HEK293 (cell line): ENCODE measurements around the gene PDE2A.
"Not testable (repeated sequence)": the region's sequence is repeated elsewhere in the genome, so short reads cannot be mapped to it uniquely, and the experiment has no call there.

ENCODE experiments used
- CTCF ChIA-PET: fragments of 350-600 bp; formaldehyde crosslinking; extraction: SDS; loops from one replicate; lab custom pipeline; 2021; ENCODE audit warnings: antibody characterized with exemption; lab: Yijun Ruan, JAX
- POLR2A ChIA-PET: fragments of 300-600 bp; formaldehyde crosslinking; extraction: SDS; loops from one replicate; lab custom pipeline; 2020; ENCODE audit warnings: antibody characterized with exemption, inconsistent platforms; lab: Yijun Ruan, JAX
- H3K27ac ChIP-seq: fragments of 200-500 bp; sonication (Bioruptor generic); 2 replicates; pipeline ENCODE4 v1.5.1; 2014; ENCODE audit warnings: low read depth, low read length, control low read depth, inconsistent platforms; ENCODE audit errors: extremely low read depth
- H3K36me3 ChIP-seq, 2 experiments: fragments of 200-500 bp in 1 of 2; sonication (Bioruptor generic) in 1 of 2; 1 replicate in 1 of 2; 2 replicates in 1 of 2; pipeline ENCODE4 v1.5.1; 2014 to 2017; ENCODE audit warnings: inconsistent platforms in 2 of 2, low read length in 2 of 2; ENCODE audit not compliant: control insufficient read depth in 2 of 2, insufficient read depth in 1 of 2
- H3K4me1 ChIP-seq: fragments of 200-500 bp; sonication (Bioruptor generic); 2 replicates; pipeline ENCODE4 v1.5.1; 2014; ENCODE audit warnings: mild to moderate bottlenecking, low read length, inconsistent platforms; ENCODE audit not compliant: control insufficient read depth, insufficient read depth
- H3K4me3 ChIP-seq: 2 replicates; pipeline ENCODE4 v1.5.1; 2011; ENCODE audit warnings: low read depth, mild to moderate bottlenecking, control low read depth, low read length, moderate library complexity
- H3K9me3 ChIP-seq: fragments of 200-500 bp; sonication (Bioruptor generic); 2 replicates; pipeline ENCODE4 v1.5.1; 2014; ENCODE audit warnings: low read depth, low read length, inconsistent platforms; ENCODE audit not compliant: control insufficient read depth, insufficient read depth
- CTCF ChIP-seq: fragments of 450-650 bp; formaldehyde crosslinking; IDR thresholded peaks from 2 replicates; pipeline ENCODE4 v1.5.1; 2016; ENCODE audit warnings: missing biosample characterization, missing genetic modification characterization
- MYNN ChIP-seq: fragments of 450-650 bp; formaldehyde crosslinking; IDR thresholded peaks from 2 replicates; pipeline ENCODE4 v1.5.1; 2016; ENCODE audit warnings: missing biosample characterization, missing genetic modification characterization, borderline replicate concordance
- TCF7L2 ChIP-seq: IDR thresholded peaks from 2 replicates; pipeline ENCODE4 v1.6.1; 2011; ENCODE audit warnings: low read depth, mild to moderate bottlenecking, inconsistent platforms, low read length, moderate library complexity, borderline replicate concordance
- ZBTB1 ChIP-seq: fragments of 450-650 bp; formaldehyde crosslinking; IDR thresholded peaks from 2 replicates; pipeline ENCODE4 v1.5.1; 2016; ENCODE audit warnings: missing biosample characterization, missing genetic modification characterization
- ZBTB20 ChIP-seq: fragments of 450-650 bp; formaldehyde crosslinking; IDR thresholded peaks from 2 replicates; pipeline ENCODE4 v1.5.1; 2016; ENCODE audit warnings: missing biosample characterization, missing genetic modification characterization
- ZFP69B ChIP-seq: fragments of 450-650 bp; formaldehyde crosslinking; IDR thresholded peaks from 2 replicates; pipeline ENCODE4 v1.5.1; 2016; ENCODE audit warnings: missing biosample characterization, missing genetic modification characterization
- ZNF174 ChIP-seq: fragments of 450-650 bp; formaldehyde crosslinking; IDR thresholded peaks from 2 replicates; pipeline ENCODE4 v1.5.0; 2017; ENCODE audit warnings: missing biosample characterization, mild to moderate bottlenecking, missing genetic modification characterization
- ZNF26 ChIP-seq: fragments of 450-650 bp; formaldehyde crosslinking; IDR thresholded peaks from 2 replicates; pipeline ENCODE4 v1.5.1; 2016; ENCODE audit warnings: missing biosample characterization, missing genetic modification characterization
- ZNF280D ChIP-seq: fragments of 450-650 bp; formaldehyde crosslinking; IDR thresholded peaks from 2 replicates; pipeline ENCODE4 v1.5.1; 2016; ENCODE audit warnings: missing biosample characterization, missing genetic modification characterization
- ZNF398 ChIP-seq: fragments of 450-650 bp; formaldehyde crosslinking; IDR thresholded peaks from 2 replicates; pipeline ENCODE4 v1.5.1; 2017; ENCODE audit warnings: missing biosample characterization, missing genetic modification characterization
- ZNF416 ChIP-seq: fragments of 450-650 bp; formaldehyde crosslinking; IDR thresholded peaks from 2 replicates; pipeline ENCODE4 v1.5.1; 2016; ENCODE audit warnings: missing biosample characterization, missing genetic modification characterization
- ZNF426 ChIP-seq: fragments of 450-650 bp; formaldehyde crosslinking; IDR thresholded peaks from 2 replicates; pipeline ENCODE4 v1.5.1; 2017; ENCODE audit warnings: missing biosample characterization, missing genetic modification characterization, mild to moderate bottlenecking, inconsistent platforms, moderate library complexity
- ZNF600 ChIP-seq: fragments of 450-650 bp; formaldehyde crosslinking; IDR thresholded peaks from 2 replicates; pipeline ENCODE4 v1.5.1; 2016; ENCODE audit warnings: missing biosample characterization, missing genetic modification characterization
- ZNF629 ChIP-seq: fragments of 450-650 bp; formaldehyde crosslinking; IDR thresholded peaks from 2 replicates; pipeline ENCODE4 v1.5.1; 2017; ENCODE audit warnings: missing biosample characterization, missing genetic modification characterization
- ZNF654 ChIP-seq: fragments of 450-650 bp; formaldehyde crosslinking; IDR thresholded peaks from 2 replicates; pipeline ENCODE4 v1.5.1; 2016; ENCODE audit warnings: low read depth, missing biosample characterization, missing genetic modification characterization
- ZNF701 ChIP-seq: fragments of 450-650 bp; formaldehyde crosslinking; IDR thresholded peaks from 2 replicates; pipeline ENCODE4 v1.5.1; 2016; ENCODE audit warnings: missing biosample characterization, missing genetic modification characterization

The PDE2A gene

GRCh38 chr11:72573072-72573854, 101.0 kb downstream of the PDE2A start:
- Histone ChIP-seq H3K9me3 (no peaks in the 10 kb centered on the region), H3K27ac (no peak overlapping the region), H3K4me3 (no peak overlapping the region)
- POLR2A ChIA-PET = no interaction called here
- no peak for TF ChIP-seq MYNN (tag by site-specific recombination)
- TF ChIP-seq ZNF654 = peak; percentile 39
- no peak for TF ChIP-seq ZNF629 (tag by site-specific recombination)
- no peak for TF ChIP-seq ZBTB20 (tag by site-specific recombination)
- peak; percentile 24; the same call in 1 of the 2 replicates for TF ChIP-seq ZNF398
- no peak for TF ChIP-seq ZNF426 (tag by site-specific recombination)
- TF ChIP-seq ZFP69B (tag by site-specific recombination) = no peak
- no peak for TF ChIP-seq ZNF701
- TF ChIP-seq ZNF174 = no peak
- peak; percentile 54; the same call in 1 of the 2 replicates for TF ChIP-seq CTCF (tag by site-specific recombination)
- TF ChIP-seq, all 188 proteins: peak for 3
- CTCF ChIA-PET = interaction anchor here (0.6 to 2.8 kb wide), 16 partner anchors 10 to 272 kb away, joined by 3 to 36 read pairs (median 4); no protein-coding TSS in a partner anchor
- no peaks in the 10 kb centered on the region; the same call in 1 of the 2 replicates for H3K4me1 ChIP-seq
- no peaks in the 10 kb centered on the region for H3K36me3 ChIP-seq

GRCh38 chr11:72572540-72572939, 101.7 kb downstream of the PDE2A start:
- H3K36me3 ChIP-seq, H3K4me1 ChIP-seq, H3K4me3 ChIP-seq, H3K9me3 ChIP-seq, H3K27ac ChIP-seq, POLR2A ChIA-PET: not testable (repeated sequence)
- CTCF ChIA-PET = interaction anchor here (0.6 to 2.2 kb wide), 4 partner anchors 93 to 272 kb away, joined by 3 to 10 read pairs (median 4); no protein-coding TSS in a partner anchor
- TF ChIP-seq TCF7L2 = 0 out of 2 replicates have a peak, but pooled peaks have one; percentile 23

- H3K27ac ChIP-seq = no peak overlapping the region
- H3K4me1 ChIP-seq = no peaks in the 10 kb centered on the region; the same call in 1 of the 2 replicates
- H3K36me3 ChIP-seq = no peaks in the 10 kb centered on the region
- CTCF ChIA-PET = interaction anchor here (0.6 to 2.2 kb wide), 4 partner anchors 10 to 509 kb away, joined by 4 to 10 read pairs (median 4); no protein-coding TSS in a partner anchor
- no peak overlapping the region for H3K4me3 ChIP-seq
- POLR2A ChIA-PET = no interaction called here
- no peaks in the 10 kb centered on the region for H3K9me3 ChIP-seq
- no peak for TF ChIP-seq ZNF280D (tag by site-specific recombination)
- TF ChIP-seq ZNF26 (tag by site-specific recombination) = no peak
- TF ChIP-seq ZNF416 (tag by site-specific recombination) = no peak
- TF ChIP-seq ZNF600 (tag by site-specific recombination) = no peak
- no peak for TF ChIP-seq ZBTB1 (tag by site-specific recombination)
Measured at GRCh38 chr11:72570893-72571661, 103.1 kb downstream of the PDE2A start.
